Measurements from ENCODE around the gene FIZ1. TPM values are rescaled to one million over a fixed set of nuclear protein-coding genes. Genes with fewer than 3 reads are reported as not detected.

The FIZ1 gene
- total RNA-seq, 2 experiments from 2014 or later: 13.8 to 13.9 TPM

GRCh38 chr19:55600662-55601028, 1.3 kb upstream of the FIZ1 start:
- intact Hi-C loops (cut with micrococcal nuclease): no loop called here
- H3K27me3 Mint-ChIP-seq: no peaks in the 10 kb centered on the region
- DNase-seq: no peak
- peak overlapping the region; percentile 84 for H3K4me3 Mint-ChIP-seq
- H3K36me3 Mint-ChIP-seq: peaks cover 20% of the 10 kb centered on the region
- H3K9me3 Mint-ChIP-seq: no peaks in the 10 kb centered on the region
- CTCF ChIA-PET: interaction anchor here (2.8 kb wide), 1 partner anchor 31 kb away, joined by 15 read pairs; no protein-coding TSS in a partner anchor
- POLR2A ChIA-PET: no interaction called here
- peaks cover 27% of the 10 kb centered on the region for H3K4me1 Mint-ChIP-seq (ENCODE audit: low read depth)
- peak overlapping the region; percentile 86 for H3K27ac Mint-ChIP-seq

DNA sequence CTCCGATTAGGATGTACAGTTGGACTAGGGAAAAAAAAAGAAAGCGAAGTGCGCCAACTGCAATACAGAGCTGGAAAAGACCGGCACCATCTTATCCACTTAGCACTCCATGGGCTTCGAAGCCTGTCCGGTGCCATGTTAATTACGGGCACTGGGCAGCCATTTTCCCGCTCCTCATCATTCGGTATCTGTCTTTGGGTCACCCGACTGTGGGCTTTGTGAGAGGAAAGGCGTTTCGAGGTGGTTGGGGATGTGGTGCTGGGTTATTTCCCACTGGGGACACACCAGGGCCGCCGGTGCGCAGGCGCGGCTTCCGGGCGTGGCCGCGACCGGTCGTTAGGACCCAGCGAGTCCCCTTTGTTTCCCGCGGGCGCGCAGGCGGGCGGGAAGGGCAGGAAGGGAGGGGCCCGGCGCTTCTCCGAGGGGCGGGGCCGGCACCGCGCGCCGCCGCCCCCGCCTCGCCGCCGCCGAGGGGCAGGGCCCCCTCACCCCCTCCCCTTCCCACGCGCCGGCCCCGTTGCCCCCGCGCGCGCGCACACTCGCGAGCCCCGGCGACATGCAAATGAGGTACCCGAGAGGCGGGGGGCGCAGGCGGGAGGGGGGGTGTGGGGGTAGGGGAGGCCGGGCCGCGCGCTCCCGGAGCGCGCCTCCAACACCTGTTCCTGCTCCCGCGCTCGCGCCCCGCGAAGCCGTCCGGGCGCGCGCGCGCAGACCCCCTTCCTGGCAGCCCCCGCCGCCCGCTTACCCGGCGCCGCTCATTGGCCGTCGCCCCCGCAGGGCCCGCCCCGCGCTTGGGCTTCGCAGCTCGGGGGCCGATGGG, 735 bp upstream of the FIZ1 start, which contains the start of gene ZNF524:
TSS of gene ZNF524 (plus strand) at position 447 of the 820 bp plus-strand sequence. CDS start 1,825 bp downstream, outside the sequence.
- no peaks in the 10 kb centered on the region for H3K27me3 Mint-ChIP-seq
- H3K4me1 Mint-ChIP-seq (ENCODE audit: low read depth): peaks cover 27% of the 10 kb centered on the region
- peak within 1 kb of the TSS; percentile 95 for H3K27ac Mint-ChIP-seq
- ChIA-PET POLR2A (interaction anchor here (0.8 to 1.9 kb wide), 11 partner anchors 13 to 261 kb away, joined by 3 to 20 read pairs (median 5); partner anchors contain the start of genes KMT5C, TMEM238, U2AF2 and UBE2S), CTCF (interaction anchor here (0.7 to 2.8 kb wide), 6 partner anchors 12 to 123 kb away, joined by 4 to 15 read pairs (median 5); partner anchors contain the start of gene ZNF628)
- intact Hi-C loops (cut with micrococcal nuclease): loop anchor here (1.0 kb wide), 5 partner anchors 13 to 341 kb away; partner anchors contain the start of genes KMT5C, PPP6R1 and ZNF784
- no peaks in the 10 kb centered on the region for H3K9me3 Mint-ChIP-seq
- peak; percentile 88 for DNase-seq
- peaks cover 26% of the 10 kb centered on the region for H3K36me3 Mint-ChIP-seq
- H3K4me3 Mint-ChIP-seq: peak within 1 kb of the TSS; percentile 91

DNA sequence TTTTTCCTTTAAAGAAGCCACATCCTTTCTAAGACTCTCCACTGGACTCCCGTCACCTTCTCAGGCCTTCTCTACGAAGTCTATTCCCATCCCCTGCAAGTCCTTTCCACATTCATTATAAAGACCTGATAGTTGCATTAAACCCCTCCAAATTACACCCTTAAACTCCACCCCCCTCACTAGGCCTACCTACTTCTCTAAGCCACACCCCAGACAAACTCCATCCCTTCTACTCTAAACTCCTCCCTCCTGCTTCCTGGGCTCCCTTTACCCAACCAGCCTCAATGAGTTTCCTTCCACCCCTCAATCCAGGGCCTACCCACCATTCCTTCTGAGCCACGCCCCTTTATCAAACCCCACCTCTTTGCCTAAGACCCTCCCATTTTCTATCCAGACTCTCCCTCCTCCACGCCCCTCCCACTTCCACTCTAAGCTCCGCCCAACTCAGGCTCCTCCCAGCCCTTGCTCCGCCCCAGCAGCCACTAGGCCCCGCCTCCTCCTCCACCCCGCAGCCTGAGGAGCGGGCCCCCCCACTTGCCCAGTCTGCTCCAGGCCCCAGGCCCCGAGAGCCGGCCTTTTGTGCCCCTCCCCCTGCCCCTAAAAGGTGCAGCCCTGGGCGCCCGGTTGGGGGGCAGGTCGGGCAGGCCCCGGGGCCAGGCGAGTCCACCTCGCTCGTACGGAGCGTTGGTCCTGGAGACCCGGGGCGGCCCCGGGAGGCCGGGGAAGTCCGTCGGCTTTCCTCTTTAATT, 424 bp downstream of the FIZ1 start:
- no peaks in the 10 kb centered on the region for H3K9me3 Mint-ChIP-seq
- CTCF ChIA-PET: interaction anchor here (0.6 to 2.8 kb wide), 7 partner anchors 11 to 122 kb away, joined by 3 to 15 read pairs (median 5); partner anchors contain the start of gene ZNF628
- no peaks in the 10 kb centered on the region for H3K27me3 Mint-ChIP-seq
- POLR2A ChIA-PET: interaction anchor here (0.8 to 1.9 kb wide), 11 partner anchors 12 to 259 kb away, joined by 3 to 20 read pairs (median 5); partner anchors contain the start of genes KMT5C, TMEM238, U2AF2 and UBE2S
- H3K27ac Mint-ChIP-seq: peak overlapping the region; percentile 95
- H3K4me3 Mint-ChIP-seq: peak overlapping the region; percentile 91
- H3K4me1 Mint-ChIP-seq (ENCODE audit: low read depth): peaks cover 21% of the 10 kb centered on the region
- H3K36me3 Mint-ChIP-seq: peaks cover 31% of the 10 kb centered on the region
- peak; percentile 96 for DNase-seq
- intact Hi-C loops (cut with micrococcal nuclease): loop anchor here (1.0 kb wide), 5 partner anchors 12 to 340 kb away; partner anchors contain the start of genes KMT5C, PPP6R1 and ZNF784

DNA sequence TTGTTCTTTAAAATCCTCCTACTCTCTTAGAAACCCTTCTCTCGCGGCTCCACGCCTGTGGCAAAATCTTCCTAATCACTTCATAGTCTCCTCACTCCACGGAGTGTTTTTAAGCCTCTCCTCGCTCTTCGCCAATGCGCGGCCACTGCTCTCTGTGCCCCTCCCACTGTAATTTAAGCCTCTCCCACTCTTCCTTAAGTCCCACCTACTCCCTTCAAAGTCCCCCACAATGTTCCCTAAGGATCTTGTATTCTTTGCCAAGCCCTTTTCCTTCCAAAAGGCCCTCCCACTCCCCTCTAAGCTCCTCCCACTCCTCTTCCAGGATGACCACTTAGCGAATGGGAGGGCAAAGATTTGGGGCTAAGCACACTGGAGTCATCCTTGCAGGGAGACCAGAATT, 1.3 kb downstream of the FIZ1 start:
- ChIA-PET POLR2A (no interaction called here), CTCF (interaction anchor here (2.8 kb wide), 1 partner anchor 34 kb away, joined by 15 read pairs; no protein-coding TSS in a partner anchor)
- Mint-ChIP-seq H3K4me1 (ENCODE audit: low read depth) (peaks cover 18% of the 10 kb centered on the region), H3K27ac (no peak overlapping the region), H3K4me3 (no peak overlapping the region), H3K36me3 (peaks cover 32% of the 10 kb centered on the region), H3K27me3 (no peaks in the 10 kb centered on the region), H3K9me3 (no peaks in the 10 kb centered on the region)
- no peak for DNase-seq
- intact Hi-C loops (cut with micrococcal nuclease): no loop called here

- Mint-ChIP-seq H3K27me3 (no peaks in the 10 kb centered on the region), H3K36me3 (peaks cover 32% of the 10 kb centered on the region), H3K4me1 (ENCODE audit: low read depth) (peaks cover 18% of the 10 kb centered on the region), H3K4me3 (no peak overlapping the region), H3K27ac (no peak overlapping the region), H3K9me3 (no peaks in the 10 kb centered on the region)
- intact Hi-C loops (cut with micrococcal nuclease): no loop called here
- ChIA-PET POLR2A (no interaction called here), CTCF (interaction anchor here (1.6 kb wide), 1 partner anchor 8 kb away, joined by 6 read pairs; the partner anchor contains the start of gene ZNF865)
- no peak for DNase-seq
These were observed 1.8 kb downstream of the FIZ1 start for GRCh38 chr19:55597501-55597921.

- POLR2A ChIA-PET: no interaction called here
- Mint-ChIP-seq H3K27me3 (no peaks in the 10 kb centered on the region), H3K9me3 (no peaks in the 10 kb centered on the region), H3K4me3 (no peak overlapping the region), H3K27ac (no peak overlapping the region), H3K36me3 (peaks cover 37% of the 10 kb centered on the region), H3K4me1 (ENCODE audit: low read depth) (peaks cover 14% of the 10 kb centered on the region)
- CTCF ChIA-PET: interaction anchor here (1.6 kb wide), 1 partner anchor 10 kb away, joined by 6 read pairs; the partner anchor contains the start of gene ZNF865
- DNase-seq: no peak
- intact Hi-C loops (cut with micrococcal nuclease): no loop called here
These were observed 3.0 kb downstream of the FIZ1 start for GRCh38 chr19:55596304-55596703.

DNA sequence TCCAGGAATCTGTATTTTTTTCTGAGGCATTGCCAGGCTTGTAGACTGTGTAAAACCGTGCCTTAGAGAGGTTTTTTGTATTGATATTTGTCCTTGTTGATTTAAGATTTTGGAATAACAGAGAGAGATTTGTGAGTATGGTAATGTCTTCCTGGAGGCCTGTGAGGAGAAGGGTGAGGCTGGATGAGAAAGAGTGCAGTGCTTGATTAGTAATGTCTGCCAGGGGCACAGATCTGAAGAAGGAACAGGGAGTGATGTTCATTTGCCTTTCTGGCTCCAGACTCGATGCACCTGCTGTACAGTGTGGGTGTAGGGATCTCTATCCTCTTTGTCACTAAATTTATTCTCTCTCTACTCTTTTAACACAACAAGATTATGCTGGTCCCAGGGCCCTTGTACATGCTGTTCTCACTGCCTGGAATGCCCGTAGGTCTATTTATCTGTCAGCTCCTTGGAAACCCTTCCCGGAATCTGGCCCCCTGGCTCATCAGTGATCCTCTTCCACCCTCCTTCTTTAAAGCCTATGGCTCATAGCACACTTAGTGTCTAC, 4.2 kb downstream of the FIZ1 start:
- ChIA-PET CTCF (interaction anchor here (1.3 kb wide), 1 partner anchor 11 kb away, joined by 6 read pairs; the partner anchor contains the start of gene ZNF865), POLR2A (no interaction called here)
- intact Hi-C loops (cut with micrococcal nuclease): no loop called here
- H3K36me3 Mint-ChIP-seq: peaks cover 37% of the 10 kb centered on the region
- H3K27ac Mint-ChIP-seq: no peak overlapping the region
- H3K4me3 Mint-ChIP-seq: no peak overlapping the region
- no peak for DNase-seq
- no peaks in the 10 kb centered on the region for H3K9me3 Mint-ChIP-seq
- peaks cover 8% of the 10 kb centered on the region for H3K4me1 Mint-ChIP-seq (ENCODE audit: low read depth)
- H3K27me3 Mint-ChIP-seq: no peaks in the 10 kb centered on the region

GRCh38 chr19:55593096-55593772, 6.1 kb downstream of the FIZ1 start:
- Mint-ChIP-seq H3K9me3 (no peaks in the 10 kb centered on the region), H3K27ac (no peak overlapping the region), H3K4me3 (no peak overlapping the region), H3K4me1 (ENCODE audit: low read depth) (peaks cover 4% of the 10 kb centered on the region), H3K36me3 (peaks cover 33% of the 10 kb centered on the region), H3K27me3 (no peaks in the 10 kb centered on the region)
- CTCF ChIA-PET: no interaction called here
- DNase-seq: no peak
- intact Hi-C loops (cut with micrococcal nuclease): no loop called here
- POLR2A ChIA-PET: no interaction called here

DNA sequence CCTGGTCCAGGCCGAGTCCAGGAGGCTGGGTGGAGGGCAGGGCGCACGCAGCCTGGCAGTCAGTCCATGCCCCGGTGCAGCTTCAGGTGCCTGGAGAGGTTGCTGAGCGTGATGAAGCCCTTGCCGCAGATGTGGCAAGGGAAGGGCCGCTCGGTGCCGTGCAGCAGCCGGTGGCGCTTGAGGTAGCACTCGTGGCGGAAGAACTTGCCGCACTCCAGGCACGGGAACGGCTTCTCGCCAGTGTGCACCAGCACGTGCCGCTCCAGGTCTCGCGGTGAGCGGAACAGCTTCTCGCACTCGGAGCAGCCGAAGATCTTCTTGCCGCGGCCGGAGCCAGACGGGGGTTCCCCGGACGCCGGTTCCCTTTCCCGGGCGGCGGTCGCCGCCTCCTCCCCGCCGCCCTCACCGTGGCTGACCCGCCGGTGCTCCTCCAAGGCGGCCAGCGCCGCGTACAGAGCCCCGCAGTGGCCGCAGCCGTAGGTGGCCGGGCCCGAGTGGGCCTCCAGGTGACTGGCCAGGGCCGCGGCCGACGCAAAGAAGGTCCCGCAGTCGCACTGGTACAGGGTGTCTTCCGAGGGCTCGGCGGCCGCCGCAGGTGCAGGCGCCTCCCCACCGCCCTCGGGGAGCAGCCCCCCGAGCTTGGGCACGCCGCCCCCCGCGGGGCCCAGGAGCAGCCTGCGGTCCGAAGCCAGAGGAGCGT, 6.8 kb downstream of the FIZ1 start:
- ChIA-PET CTCF (no interaction called here), POLR2A (no interaction called here)
- Mint-ChIP-seq H3K27ac (no peak overlapping the region), H3K9me3 (no peaks in the 10 kb centered on the region), H3K4me1 (ENCODE audit: low read depth) (peaks cover 4% of the 10 kb centered on the region), H3K36me3 (peaks cover 33% of the 10 kb centered on the region), H3K27me3 (no peaks in the 10 kb centered on the region), H3K4me3 (no peak overlapping the region)
- DNase-seq: no peak
- intact Hi-C loops (cut with micrococcal nuclease): no loop called here

GRCh38 chr19:55591555-55591954, 7.8 kb downstream of the FIZ1 start:
- Mint-ChIP-seq H3K27ac (no peak overlapping the region), H3K4me1 (ENCODE audit: low read depth) (peaks cover 8% of the 10 kb centered on the region), H3K4me3 (no peak overlapping the region), H3K36me3 (peaks cover 27% of the 10 kb centered on the region), H3K9me3 (no peaks in the 10 kb centered on the region), H3K27me3 (no peaks in the 10 kb centered on the region)
- CTCF ChIA-PET: no interaction called here
- no peak for DNase-seq
- intact Hi-C loops (cut with micrococcal nuclease): no loop called here
- POLR2A ChIA-PET: no interaction called here

- no peak for DNase-seq
- H3K4me3 Mint-ChIP-seq: no peak overlapping the region
- POLR2A ChIA-PET: no interaction called here
- H3K27me3 Mint-ChIP-seq: no peaks in the 10 kb centered on the region
- peaks cover 13% of the 10 kb centered on the region for H3K4me1 Mint-ChIP-seq (ENCODE audit: low read depth)
- H3K9me3 Mint-ChIP-seq: no peaks in the 10 kb centered on the region
- intact Hi-C loops (cut with micrococcal nuclease): no loop called here
- CTCF ChIA-PET: no interaction called here
- H3K36me3 Mint-ChIP-seq: peaks cover 19% of the 10 kb centered on the region
- no peak overlapping the region for H3K27ac Mint-ChIP-seq
These were observed 8.7 kb downstream of the FIZ1 start for GRCh38 chr19:55590617-55591016.

Measured in activated CD4-positive, alpha-beta memory T cell treated with anti-CD3 and anti-CD28 coated beads for 36 hours (primary cell).